Measurements from ENCODE around the gene NTM.
"Not testable (repeated sequence)": the region's sequence is repeated elsewhere in the genome, so short reads cannot be mapped to it uniquely, and the experiment has no call there.

The NTM gene

GRCh38 chr11:132367293-132367692 is 996.9 kb downstream of the NTM start:
- no peak for DNase-seq
- H3K27me3 Mint-ChIP-seq = no peaks in the 10 kb centered on the region
- H3K4me1 Mint-ChIP-seq = no peaks in the 10 kb centered on the region
- H3K27ac Mint-ChIP-seq = no peak overlapping the region
- ATAC-seq (replicated peaks) = no peak
- no peak overlapping the region for H3K4me3 Mint-ChIP-seq
- no peaks in the 10 kb centered on the region for H3K36me3 Mint-ChIP-seq
- peaks cover 4 to 9% of the 10 kb centered on the region in 2 donors for H3K9me3 Mint-ChIP-seq

GRCh38 chr11:132370114-132370513 is 999.7 kb downstream of the NTM start:
- not testable (repeated sequence) for DNase-seq; H3K27me3 Mint-ChIP-seq; ATAC-seq (replicated peaks); H3K36me3 Mint-ChIP-seq; H3K27ac Mint-ChIP-seq; H3K4me3 Mint-ChIP-seq; H3K4me1 Mint-ChIP-seq
- peaks cover 8 to 12% of the 10 kb centered on the region in 2 donors for H3K9me3 Mint-ChIP-seq

GRCh38 chr11:132373405-132374143 is 1003.2 kb downstream of the NTM start:
- no peaks in the 10 kb centered on the region for H3K4me1 Mint-ChIP-seq
- ATAC-seq (replicated peaks) (no peak), DNase-seq (no peak)
- H3K27me3 Mint-ChIP-seq = no peaks in the 10 kb centered on the region
- H3K36me3 Mint-ChIP-seq = no peaks in the 10 kb centered on the region
- no peak overlapping the region for H3K27ac Mint-ChIP-seq
- no peak overlapping the region for H3K4me3 Mint-ChIP-seq
- H3K9me3 Mint-ChIP-seq = peaks cover 7% of the 10 kb centered on the region in 2 donors

DNA sequence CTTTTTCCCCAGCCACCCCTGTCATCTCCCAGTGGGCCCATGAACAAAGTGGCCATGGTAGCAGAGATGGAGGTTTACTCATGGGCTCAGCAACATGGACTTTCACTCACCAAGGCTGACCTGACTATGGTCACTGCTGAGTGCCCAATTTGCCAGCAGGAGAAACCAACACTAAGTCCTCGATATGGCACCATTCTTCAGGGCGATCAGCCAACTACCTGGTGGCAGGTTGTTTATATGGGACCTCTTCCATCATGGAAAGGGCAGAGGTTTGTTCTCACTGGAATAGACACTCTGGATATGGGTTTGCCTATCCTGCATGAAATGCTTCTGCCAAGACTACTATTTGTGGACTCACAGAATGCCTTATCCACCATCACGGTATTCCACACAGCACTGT is 1009.1 kb downstream of the NTM start:
- H3K27ac Mint-ChIP-seq = no peak overlapping the region
- no peaks in the 10 kb centered on the region for H3K27me3 Mint-ChIP-seq
- H3K36me3 Mint-ChIP-seq = no peaks in the 10 kb centered on the region
- H3K4me3 Mint-ChIP-seq = no peak overlapping the region
- peaks cover 7% of the 10 kb centered on the region in 2 donors for H3K9me3 Mint-ChIP-seq
- DNase-seq = no peak
- no peak for ATAC-seq (replicated peaks)
- no peaks in the 10 kb centered on the region for H3K4me1 Mint-ChIP-seq
